ENCODE results near the gene RASSF3. TPM values are rescaled to one million over a fixed set of nuclear protein-coding genes. Genes with fewer than 3 reads are reported as not detected.
A peak's percentile ranks its signal among the peaks of the same experiment; 100 is the strongest.

Gene RASSF3
- total and polyA plus RNA-seq, 4 donors, result 26.7 to 60.9 (median 33.5) TPM

- WGBS, 2 donors, result 73 to 76% methylated on average over 3 of the region's 3 CpGs
- no peak for DNase-seq
- no peaks in the 10 kb centered on the region for H3K27me3 ChIP-seq (ENCODE audit: control insufficient read depth in 3 of 3, insufficient read depth in 3 of 3, low read length in 2 of 3)
- peak; percentile 11 for ATAC-seq (ENCODE audit: insufficient read depth, low FRiP score)
- H3K27ac ChIP-seq (ENCODE audit: low read depth in 1 of 2, low read length in 1 of 2), result no peak overlapping the region
- no peak overlapping the region for H3K9ac ChIP-seq (ENCODE audit: insufficient read depth in 1 of 2, low read length in 2 of 2)
- no peaks in the 10 kb centered on the region for H3K9me3 ChIP-seq (ENCODE audit: control insufficient read depth in 4 of 4, insufficient read depth in 3 of 4, low read length in 3 of 4)
- peaks cover 0 to 2% (median 0%) of the 10 kb centered on the region in 5 donors for H3K4me1 ChIP-seq (ENCODE audit: control insufficient read depth in 5 of 5, insufficient read depth in 5 of 5, low read length in 5 of 5)
- H3K36me3 ChIP-seq (ENCODE audit: control insufficient read depth in 4 of 4, insufficient read depth in 4 of 4, low read length in 4 of 4), result peaks cover 24 to 43% (median 41%) of the 10 kb centered on the region in 4 donors
- TF ChIP-seq, protein P1, sequence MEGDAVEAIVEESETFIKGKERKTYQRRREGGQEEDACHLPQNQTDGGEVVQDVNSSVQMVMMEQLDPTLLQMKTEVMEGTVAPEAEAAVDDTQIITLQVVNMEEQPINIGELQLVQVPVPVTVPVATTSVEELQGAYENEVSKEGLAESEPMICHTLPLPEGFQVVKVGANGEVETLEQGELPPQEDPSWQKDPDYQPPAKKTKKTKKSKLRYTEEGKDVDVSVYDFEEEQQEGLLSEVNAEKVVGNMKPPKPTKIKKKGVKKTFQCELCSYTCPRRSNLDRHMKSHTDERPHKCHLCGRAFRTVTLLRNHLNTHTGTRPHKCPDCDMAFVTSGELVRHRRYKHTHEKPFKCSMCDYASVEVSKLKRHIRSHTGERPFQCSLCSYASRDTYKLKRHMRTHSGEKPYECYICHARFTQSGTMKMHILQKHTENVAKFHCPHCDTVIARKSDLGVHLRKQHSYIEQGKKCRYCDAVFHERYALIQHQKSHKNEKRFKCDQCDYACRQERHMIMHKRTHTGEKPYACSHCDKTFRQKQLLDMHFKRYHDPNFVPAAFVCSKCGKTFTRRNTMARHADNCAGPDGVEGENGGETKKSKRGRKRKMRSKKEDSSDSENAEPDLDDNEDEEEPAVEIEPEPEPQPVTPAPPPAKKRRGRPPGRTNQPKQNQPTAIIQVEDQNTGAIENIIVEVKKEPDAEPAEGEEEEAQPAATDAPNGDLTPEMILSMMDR (IDR thresholded peaks at IDR 0.05; ENCODE audit: control extremely low read depth, extremely low read depth), result no peak
- no peak overlapping the region for H3K4me3 ChIP-seq
Measured at GRCh38 chr12:64742416-64742815, 132.1 kb downstream of the RASSF3 start.

DNA sequence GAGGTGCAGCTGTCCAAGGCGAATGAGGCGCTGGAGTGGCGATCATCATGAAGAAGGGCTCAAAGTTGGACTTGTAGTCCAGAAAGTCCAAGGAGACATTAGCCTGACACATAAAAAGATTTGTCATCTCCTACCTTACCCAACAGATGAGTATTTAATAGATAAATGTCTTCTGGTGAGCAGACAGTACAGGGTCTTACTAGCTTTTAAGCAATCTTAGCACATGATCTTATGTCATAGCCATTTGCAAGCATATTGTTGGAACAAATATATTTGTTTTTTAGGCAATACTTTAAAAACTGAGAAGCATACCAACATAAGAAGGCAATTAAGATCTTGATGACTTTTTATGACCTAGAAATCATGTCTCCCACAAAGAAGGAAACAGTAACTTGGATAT is 132.9 kb downstream of the RASSF3 start:
- no peaks in the 10 kb centered on the region for H3K27me3 ChIP-seq (ENCODE audit: control insufficient read depth in 3 of 3, insufficient read depth in 3 of 3, low read length in 2 of 3)
- H3K36me3 ChIP-seq (ENCODE audit: control insufficient read depth in 4 of 4, insufficient read depth in 4 of 4, low read length in 4 of 4), result peaks cover 20 to 44% (median 41%) of the 10 kb centered on the region in 4 donors
- ATAC-seq (ENCODE audit: insufficient read depth, low FRiP score) (no peak), DNase-seq (no peak)
- H3K27ac ChIP-seq (ENCODE audit: low read depth in 1 of 2, low read length in 1 of 2), result no peak overlapping the region
- no peaks in the 10 kb centered on the region for H3K9me3 ChIP-seq (ENCODE audit: control insufficient read depth in 4 of 4, insufficient read depth in 3 of 4, low read length in 3 of 4)
- TF ChIP-seq, protein P1 (IDR thresholded peaks at IDR 0.05; ENCODE audit: control extremely low read depth, extremely low read depth), result no peak
- no peak overlapping the region for H3K9ac ChIP-seq (ENCODE audit: insufficient read depth in 1 of 2, low read length in 2 of 2)
- WGBS, 2 donors, result 98 to 100% methylated on average over 3 of the region's 3 CpGs
- no peak overlapping the region for H3K4me3 ChIP-seq
- H3K4me1 ChIP-seq (ENCODE audit: control insufficient read depth in 5 of 5, insufficient read depth in 5 of 5, low read length in 5 of 5), result peaks cover 0 to 4% (median 0%) of the 10 kb centered on the region in 5 donors

- TF ChIP-seq, protein P1 (IDR thresholded peaks at IDR 0.05; ENCODE audit: control extremely low read depth, extremely low read depth), result no peak
- Histone ChIP-seq H3K4me1 (ENCODE audit: control insufficient read depth in 5 of 5, insufficient read depth in 5 of 5, low read length in 5 of 5) (peaks cover 0 to 4% (median 0%) of the 10 kb centered on the region in 5 donors), H3K27me3 (ENCODE audit: control insufficient read depth in 3 of 3, insufficient read depth in 3 of 3, low read length in 2 of 3) (no peaks in the 10 kb centered on the region), H3K9me3 (ENCODE audit: control insufficient read depth in 4 of 4, insufficient read depth in 3 of 4, low read length in 3 of 4) (no peaks in the 10 kb centered on the region), H3K27ac (ENCODE audit: low read depth in 1 of 2, low read length in 1 of 2) (no peak overlapping the region), H3K36me3 (ENCODE audit: control insufficient read depth in 4 of 4, insufficient read depth in 4 of 4, low read length in 4 of 4) (peaks cover 16 to 43% (median 40%) of the 10 kb centered on the region in 4 donors), H3K4me3 (no peak overlapping the region), H3K9ac (ENCODE audit: insufficient read depth in 1 of 2, low read length in 2 of 2) (no peak overlapping the region)
- ATAC-seq (ENCODE audit: insufficient read depth, low FRiP score) (peak; percentile 22), DNase-seq (no peak)
- 61 to 86% methylated on average over 5 of the region's 5 CpGs for WGBS, 2 donors
Measured at GRCh38 chr12:64744422-64745258, 134.3 kb downstream of the RASSF3 start.

Measured in lung (tissue), 12 donors.